MCF 10A (cell line): ENCODE measurements around the gene DYNLT1. TPM values are rescaled to one million over a fixed set of nuclear protein-coding genes. Genes with fewer than 3 reads are reported as not detected.

ENCODE experiments used
- BruUV-seq: library from RNA; stranded (reverse); fragments of 400-500 nt; replicated peaks from 2 replicates; lab custom pipeline; 2021; lab: Mats Ljungman, UMichigan
- CTCF ChIA-PET: fragments of 300-600 bp; sonication (Branson Sonifier 250); formaldehyde crosslinking; extraction: SDS; loops from one replicate; lab custom pipeline; 2021; ENCODE audit warnings: antibody characterized with exemption, inconsistent platforms; lab: Yijun Ruan, JAX
- POLR2A ChIA-PET: fragments of 300-600, 350-650 bp; sonication (Branson Sonifier 250); formaldehyde crosslinking; extraction: SDS; loops from one replicate; lab custom pipeline; 2020; ENCODE audit warnings: antibody characterized with exemption, inconsistent platforms; lab: Yijun Ruan, JAX
- DNase-seq: peaks from one replicate; pipeline ENCODE4 v3.0.0-alpha.2; 2018; ENCODE audit not compliant: unreplicated experiment
- H3K27ac Mint-ChIP-seq: one replicate; pipeline ENCODE4 v1.8.0; 2022; ENCODE audit warnings: mild to moderate bottlenecking, low read depth, mixed read lengths; ENCODE audit not compliant: unreplicated experiment
- H3K27me3 Mint-ChIP-seq: one replicate; pipeline ENCODE4 v1.8.0; 2022; ENCODE audit warnings: mixed read lengths; ENCODE audit not compliant: insufficient read depth, unreplicated experiment
- H3K36me3 Mint-ChIP-seq: one replicate; pipeline ENCODE4 v1.8.0; 2022; ENCODE audit warnings: mild to moderate bottlenecking, moderate library complexity, mixed read lengths; ENCODE audit not compliant: insufficient read depth, unreplicated experiment
- H3K4me1 Mint-ChIP-seq: one replicate; pipeline ENCODE4 v1.8.0; 2022; ENCODE audit warnings: mixed read lengths; ENCODE audit not compliant: insufficient read depth, unreplicated experiment
- H3K4me3 Mint-ChIP-seq: one replicate; pipeline ENCODE4 v1.8.0; 2022; ENCODE audit warnings: mild to moderate bottlenecking, moderate library complexity, mixed read lengths; ENCODE audit not compliant: unreplicated experiment
- H3K9me3 Mint-ChIP-seq: one replicate; pipeline ENCODE4 v1.8.0; 2022; ENCODE audit warnings: mixed read lengths; ENCODE audit not compliant: unreplicated experiment
- intact Hi-C: fragments of 100-400 bp; cut with micrococcal nuclease; formaldehyde crosslinking; loops from 2 replicates; pipeline ENCODE4 v1.14.1; 2022
- total RNA-seq: library from RNA; stranded (reverse); gene quantifications from 2 replicates; pipeline ENCODE4 v1.2.3, GENCODE V29; 2022
- TF ChIP-seq, protein P1 (sequence below): fragments of 200-600 bp; IDR thresholded peaks from one replicate; pipeline ENCODE4 v1.8.0; 2022; ENCODE audit warnings: antibody characterized with exemption, mild to moderate bottlenecking; ENCODE audit not compliant: unreplicated experiment

DYNLT1 gene
- total RNA-seq, 1 experiment from 2014 or later = 122 TPM

DNA sequence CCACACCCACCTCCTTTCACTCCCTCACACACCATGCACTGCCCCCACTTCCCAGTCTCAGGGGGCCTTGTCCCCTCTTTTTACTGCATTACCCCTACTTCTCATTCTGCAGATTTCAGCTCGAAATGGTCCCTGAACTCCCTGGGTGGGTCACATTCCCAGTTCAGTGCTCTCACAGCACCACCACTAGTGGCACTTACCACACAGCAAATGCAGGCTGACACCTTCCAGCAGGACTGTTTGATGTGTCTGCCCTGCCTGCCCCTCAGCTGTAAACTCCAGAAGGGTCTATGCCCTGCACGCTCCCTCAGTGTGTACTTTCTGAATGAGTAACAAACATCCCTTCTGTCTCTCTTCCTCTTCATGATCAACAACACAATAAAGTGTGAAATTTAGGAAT, 4.0 kb downstream of the DYNLT1 start:
- Mint-ChIP-seq H3K9me3 (no peaks in the 10 kb centered on the region), H3K36me3 (peaks cover 49% of the 10 kb centered on the region), H3K27me3 (no peaks in the 10 kb centered on the region), H3K4me3 (no peak overlapping the region), H3K27ac (peak overlapping the region; percentile 13), H3K4me1 (peaks cover 30% of the 10 kb centered on the region)
- intact Hi-C loops = no loop called here
- CTCF ChIA-PET = interaction anchor here (1.3 kb wide), 1 partner anchor 420 kb away, joined by 4 read pairs; no protein-coding TSS in a partner anchor
- BruUV-seq = no TSS peak
- POLR2A ChIA-PET = interaction anchor here (1.5 to 6.9 kb wide), 2 partner anchors 10 to 122 kb away, joined by 3 to 41 read pairs; no protein-coding TSS in a partner anchor
- no peak for DNase-seq
- TF ChIP-seq, protein P1, sequence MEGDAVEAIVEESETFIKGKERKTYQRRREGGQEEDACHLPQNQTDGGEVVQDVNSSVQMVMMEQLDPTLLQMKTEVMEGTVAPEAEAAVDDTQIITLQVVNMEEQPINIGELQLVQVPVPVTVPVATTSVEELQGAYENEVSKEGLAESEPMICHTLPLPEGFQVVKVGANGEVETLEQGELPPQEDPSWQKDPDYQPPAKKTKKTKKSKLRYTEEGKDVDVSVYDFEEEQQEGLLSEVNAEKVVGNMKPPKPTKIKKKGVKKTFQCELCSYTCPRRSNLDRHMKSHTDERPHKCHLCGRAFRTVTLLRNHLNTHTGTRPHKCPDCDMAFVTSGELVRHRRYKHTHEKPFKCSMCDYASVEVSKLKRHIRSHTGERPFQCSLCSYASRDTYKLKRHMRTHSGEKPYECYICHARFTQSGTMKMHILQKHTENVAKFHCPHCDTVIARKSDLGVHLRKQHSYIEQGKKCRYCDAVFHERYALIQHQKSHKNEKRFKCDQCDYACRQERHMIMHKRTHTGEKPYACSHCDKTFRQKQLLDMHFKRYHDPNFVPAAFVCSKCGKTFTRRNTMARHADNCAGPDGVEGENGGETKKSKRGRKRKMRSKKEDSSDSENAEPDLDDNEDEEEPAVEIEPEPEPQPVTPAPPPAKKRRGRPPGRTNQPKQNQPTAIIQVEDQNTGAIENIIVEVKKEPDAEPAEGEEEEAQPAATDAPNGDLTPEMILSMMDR = no peak

DNA sequence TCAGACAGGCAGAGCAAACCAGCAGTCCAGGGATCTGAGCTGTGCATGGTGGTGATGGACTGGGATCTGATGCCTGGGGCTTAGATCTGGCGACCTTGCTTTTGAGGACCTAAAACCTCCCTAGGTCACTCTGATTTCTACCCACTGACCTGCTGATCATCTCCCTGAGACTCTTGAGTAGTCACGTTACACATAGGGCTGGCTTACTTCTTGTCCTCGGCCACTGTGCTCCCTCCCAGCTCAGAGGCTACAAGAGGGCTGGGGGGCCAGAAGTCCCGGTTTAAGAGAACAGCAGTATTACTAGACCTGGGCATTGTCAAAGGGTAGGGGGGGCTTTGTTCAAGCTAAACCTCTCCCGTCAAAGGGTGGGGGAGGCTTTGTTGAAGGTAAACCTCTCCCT, 5.5 kb downstream of the DYNLT1 start:
- H3K4me3 Mint-ChIP-seq = no peak overlapping the region
- no peak for DNase-seq
- H3K9me3 Mint-ChIP-seq = no peaks in the 10 kb centered on the region
- intact Hi-C loops = no loop called here
- peaks cover 28% of the 10 kb centered on the region for H3K4me1 Mint-ChIP-seq
- TF ChIP-seq, protein P1 = no peak
- BruUV-seq = no TSS peak
- no peaks in the 10 kb centered on the region for H3K27me3 Mint-ChIP-seq
- H3K27ac Mint-ChIP-seq = no peak overlapping the region
- POLR2A ChIA-PET = interaction anchor here (1.2 to 6.9 kb wide), 2 partner anchors 9 to 11 kb away, joined by 4 to 41 read pairs; partner anchors contain the start of gene SYTL3
- CTCF ChIA-PET = interaction anchor here (0.9 to 1.0 kb wide), 2 partner anchors 33 to 425 kb away, joined by 3 to 6 read pairs; no protein-coding TSS in a partner anchor
- peaks cover 57% of the 10 kb centered on the region for H3K36me3 Mint-ChIP-seq

DNA sequence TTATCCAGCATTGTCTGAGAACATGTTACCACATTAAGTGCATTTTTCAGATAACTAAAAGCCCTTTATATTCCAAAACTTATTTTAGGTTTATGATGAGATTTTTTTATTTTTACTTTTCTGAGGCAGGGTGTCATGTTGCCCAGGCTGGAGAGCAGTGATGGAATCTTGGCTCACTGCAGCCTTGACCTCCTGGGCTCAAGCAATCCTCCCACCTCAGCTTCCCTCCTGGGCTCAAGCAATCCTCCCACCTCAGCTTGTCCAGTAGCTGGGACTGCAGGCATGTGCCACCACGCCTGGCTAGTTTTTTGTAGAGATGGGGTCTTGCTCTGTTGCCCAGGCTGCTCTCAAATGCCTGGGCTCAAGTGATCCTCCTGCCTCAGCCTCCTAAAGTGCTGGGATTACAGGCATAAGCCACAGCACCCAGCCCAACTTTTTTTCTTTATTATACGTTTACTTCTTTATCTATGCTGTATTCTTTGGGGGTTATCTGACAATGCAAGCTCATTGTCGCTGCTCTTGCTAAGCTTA, 6.2 kb downstream of the DYNLT1 start:
- H3K27ac Mint-ChIP-seq = no peak overlapping the region
- H3K4me1 Mint-ChIP-seq = peaks cover 28% of the 10 kb centered on the region
- TF ChIP-seq, protein P1 = no peak
- no peaks in the 10 kb centered on the region for H3K9me3 Mint-ChIP-seq
- CTCF ChIA-PET = interaction anchor here (0.5 to 1.0 kb wide), 3 partner anchors 32 to 477 kb away, joined by 3 to 6 read pairs (median 3); no protein-coding TSS in a partner anchor
- POLR2A ChIA-PET = interaction anchor here (0.6 to 1.2 kb wide), 3 partner anchors 11 to 98 kb away, joined by 3 to 4 read pairs (median 3); partner anchors contain the start of gene SYTL3
- no peaks in the 10 kb centered on the region for H3K27me3 Mint-ChIP-seq
- BruUV-seq = no TSS peak
- H3K4me3 Mint-ChIP-seq = no peak overlapping the region
- intact Hi-C loops = no loop called here
- peaks cover 57% of the 10 kb centered on the region for H3K36me3 Mint-ChIP-seq
- DNase-seq = no peak

DNA sequence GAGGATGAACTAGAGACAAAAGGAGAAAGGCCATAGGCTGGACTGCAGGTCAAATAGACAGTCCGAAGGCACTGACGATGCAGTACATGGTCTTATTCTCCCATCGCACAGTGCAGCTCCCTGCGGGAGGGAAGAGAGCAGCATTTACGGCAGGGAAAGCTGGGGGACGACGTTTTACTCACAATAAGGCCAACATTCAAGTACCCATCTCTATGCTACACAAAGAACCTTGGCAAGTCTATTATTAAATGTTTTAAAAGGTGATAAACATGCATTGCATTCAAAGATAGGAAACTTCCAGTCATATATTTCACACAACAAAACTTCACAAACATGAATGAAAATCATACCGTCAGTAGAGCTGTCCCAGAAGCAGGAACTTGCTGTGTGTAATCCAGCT, 7.8 kb downstream of the DYNLT1 start:
- POLR2A ChIA-PET = no interaction called here
- TF ChIP-seq, protein P1 = no peak
- Mint-ChIP-seq H3K9me3 (no peaks in the 10 kb centered on the region), H3K27ac (no peak overlapping the region), H3K36me3 (peaks cover 61% of the 10 kb centered on the region), H3K27me3 (no peaks in the 10 kb centered on the region), H3K4me3 (no peak overlapping the region), H3K4me1 (peaks cover 18% of the 10 kb centered on the region)
- CTCF ChIA-PET = no interaction called here
- intact Hi-C loops = no loop called here
- no TSS peak for BruUV-seq
- DNase-seq = no peak
